PC-9 (cell line): ENCODE results near the gene GGCX. TPM values are rescaled to one million over a fixed set of nuclear protein-coding genes. Genes with fewer than 3 reads are reported as not detected.

ENCODE experiments used
- BruUV-seq: library from RNA; stranded (reverse); fragments of 400-500 nt; replicated peaks from 2 replicates; lab custom pipeline; 2021; lab: Mats Ljungman, UMichigan
- CTCF ChIA-PET: fragments of 300-600 bp; sonication (Branson Sonifier 250); formaldehyde crosslinking; loops from one replicate; lab custom pipeline; 2022; ENCODE audit warnings: antibody characterized with exemption; lab: Charles Lee
- POLR2A ChIA-PET: fragments of 300-600 bp; sonication (Branson Sonifier 250); formaldehyde crosslinking; loops from one replicate; lab custom pipeline; 2022; ENCODE audit warnings: antibody characterized with exemption; ENCODE audit not compliant: unreplicated experiment; lab: Charles Lee
- DNase-seq, 2 experiments: peaks; one replicate each; pipeline versions ENCODE4 v3.0.0 to v3.0.0-alpha.2; 2015 to 2022; ENCODE audit warnings: mixed read lengths in 1 of 2
- H2AFZ ChIP-seq: fragments of 200-600 bp; sonication (generic); 2 replicates; pipeline ENCODE4 v1.8.1; 2017; ENCODE audit warnings: antibody characterized with exemption
- H3F3A ChIP-seq: fragments of 200-600 bp; sonication (generic); 2 replicates; pipeline ENCODE4 v1.8.1; 2017; ENCODE audit warnings: antibody characterized with exemption, mild to moderate bottlenecking, low read depth; ENCODE audit not compliant: insufficient read depth
- H3K27ac ChIP-seq: fragments of 200-600 bp; sonication (generic); 2 replicates; pipeline ENCODE4 v1.6.1; 2016; ENCODE audit warnings: mixed run types
- H3K27me3 ChIP-seq: fragments of 200-600 bp; sonication (generic); 2 replicates; pipeline ENCODE4 v1.6.1; 2016; ENCODE audit warnings: low read depth, mixed run types; ENCODE audit not compliant: insufficient read depth
- H3K36me3 ChIP-seq: fragments of 200-600 bp; sonication (generic); 2 replicates; pipeline ENCODE4 v1.6.1; 2016; ENCODE audit warnings: low read depth, mixed run types
- H3K4me1 ChIP-seq: fragments of 200-600 bp; sonication (generic); replicated peaks from 2 replicates; pipeline ENCODE4 v1.6.1; 2016; ENCODE audit warnings: mixed run types; ENCODE audit not compliant: insufficient read depth
- H3K4me2 ChIP-seq: fragments of 200-600 bp; sonication (generic); 2 replicates; pipeline ENCODE4 v1.6.1; 2017; ENCODE audit warnings: mixed run types
- H3K4me3 ChIP-seq: fragments of 200-600 bp; sonication (generic); 2 replicates; pipeline ENCODE4 v1.6.1; 2016; ENCODE audit warnings: mixed run types
- H3K79me2 ChIP-seq: fragments of 200-600 bp; sonication (generic); 2 replicates; pipeline ENCODE4 v1.6.1; 2017; ENCODE audit warnings: low read depth, mixed run types
- H3K9me2 ChIP-seq: fragments of 200-600 bp; sonication (generic); 2 replicates; pipeline ENCODE4 v1.8.1; 2017; ENCODE audit warnings: mild to moderate bottlenecking; ENCODE audit not compliant: insufficient read depth
- H3K9me3 ChIP-seq: fragments of 200-600 bp; sonication (generic); 2 replicates; pipeline ENCODE4 v1.8.1; 2016; ENCODE audit warnings: low read depth; ENCODE audit not compliant: insufficient read depth
- H4K20me1 ChIP-seq: fragments of 200-600 bp; sonication (generic); 2 replicates; pipeline ENCODE4 v1.8.1; 2017; ENCODE audit not compliant: insufficient read depth
- CTCF ChIP-seq: fragments of 200-600 bp; sonication (generic); conservative IDR thresholded peaks from 2 replicates; pipeline ENCODE4 v1.6.1; 2017; ENCODE audit warnings: mixed run types, antibody characterized with exemption, mild to moderate bottlenecking, moderate library complexity
- EZH2 ChIP-seq: fragments of 200-600 bp; sonication (generic); IDR thresholded peaks from 2 replicates; pipeline ENCODE4 v1.8.0; 2017; ENCODE audit warnings: antibody characterized with exemption, low read depth
- intact Hi-C: fragments of 100-400 bp; cut with micrococcal nuclease; formaldehyde crosslinking; loops from one replicate; pipeline ENCODE4 v1.10.0; 2022; ENCODE audit not compliant: unreplicated experiment
- total RNA-seq: library from RNA; stranded (reverse); gene quantifications from 2 replicates; pipeline ENCODE4 v1.2.3, GENCODE V29; 2021

The GGCX gene
- total RNA-seq, 1 experiment from 2014 or later: 30.2 TPM

- Histone ChIP-seq H3K27me3 (no peaks in the 10 kb centered on the region), H3K27ac (peak overlapping the region; percentile 37; the same call in 1 of the 2 replicates), H3K9me3 (no peaks in the 10 kb centered on the region), H3K9me2 (no peaks in the 10 kb centered on the region), H3K79me2 (peaks cover 12% of the 10 kb centered on the region), H3K36me3 (no peaks in the 10 kb centered on the region), H3F3A (peaks cover 12% of the 10 kb centered on the region; the same call in 1 of the 2 replicates), H4K20me1 (no peaks in the 10 kb centered on the region), H3K4me1 (peaks cover 16% of the 10 kb centered on the region), H3K4me2 (peak overlapping the region; percentile 21; the same call in 1 of the 2 replicates), H2AFZ (no peak overlapping the region), H3K4me3 (no peak overlapping the region)
- no TSS peak for BruUV-seq
- DNase-seq: peak in 1 of 2 experiments; percentile 65
- CTCF ChIA-PET: interaction anchor here (0.6 to 0.7 kb wide), 2 partner anchors 21 to 251 kb away, joined by 3 to 16 read pairs; no protein-coding TSS in a partner anchor
- POLR2A ChIA-PET: interaction anchor here (0.6 kb wide), 1 partner anchor 77 kb away, joined by 4 read pairs; no protein-coding TSS in a partner anchor
- intact Hi-C loops: no loop called here
- TF ChIP-seq EZH2: no peak
- no peak for TF ChIP-seq CTCF
These were observed 29.7 kb downstream of the GGCX start for GRCh38 chr2:85531589-85531988.

- intact Hi-C loops: no loop called here
- H3K79me2 ChIP-seq: no peaks in the 10 kb centered on the region
- no peaks in the 10 kb centered on the region for H3K36me3 ChIP-seq
- no peak overlapping the region for H3K4me2 ChIP-seq
- H3K4me1 ChIP-seq: peaks cover 22% of the 10 kb centered on the region
- no peak for DNase-seq
- no TSS peak for BruUV-seq
- no peaks in the 10 kb centered on the region for H3K9me2 ChIP-seq
- no peaks in the 10 kb centered on the region for H3K9me3 ChIP-seq
- CTCF ChIA-PET: interaction anchor here (0.7 kb wide), 1 partner anchor 24 kb away, joined by 4 read pairs; no protein-coding TSS in a partner anchor
- H2AFZ ChIP-seq: no peak overlapping the region
- H3K4me3 ChIP-seq: no peak overlapping the region
- TF ChIP-seq EZH2 (no peak), CTCF (no peak)
- H4K20me1 ChIP-seq: no peaks in the 10 kb centered on the region
- H3F3A ChIP-seq: peaks cover 14% of the 10 kb centered on the region; the same call in 1 of the 2 replicates
- POLR2A ChIA-PET: no interaction called here
- no peaks in the 10 kb centered on the region for H3K27me3 ChIP-seq
- H3K27ac ChIP-seq: no peak overlapping the region
These were observed 31.5 kb downstream of the GGCX start for GRCh38 chr2:85529809-85530208.

- intact Hi-C loops: no loop called here
- H2AFZ ChIP-seq: no peak overlapping the region
- ChIA-PET CTCF (no interaction called here), POLR2A (no interaction called here)
- H3K36me3 ChIP-seq: no peaks in the 10 kb centered on the region
- no peak overlapping the region for H3K4me2 ChIP-seq
- TF ChIP-seq EZH2: no peak
- TF ChIP-seq CTCF: no peak
- H3K9me3 ChIP-seq: no peaks in the 10 kb centered on the region
- no peaks in the 10 kb centered on the region for H3K27me3 ChIP-seq
- no TSS peak for BruUV-seq
- no peak for DNase-seq
- H3K27ac ChIP-seq: no peak overlapping the region
- no peaks in the 10 kb centered on the region for H3K9me2 ChIP-seq
- no peaks in the 10 kb centered on the region for H3K79me2 ChIP-seq
- no peak overlapping the region for H3K4me3 ChIP-seq
- H3F3A ChIP-seq: peaks cover 18% of the 10 kb centered on the region
- no peaks in the 10 kb centered on the region for H4K20me1 ChIP-seq
- peaks cover 29% of the 10 kb centered on the region for H3K4me1 ChIP-seq
These were observed 32.9 kb downstream of the GGCX start for GRCh38 chr2:85528355-85528754.
